PC-3 (cell line): ENCODE results near the gene SAMD11. TPM values are rescaled to one million over a fixed set of nuclear protein-coding genes. Genes with fewer than 3 reads are reported as not detected.

Source experiments
- ATAC-seq: fragments of 200-7000 bp; cut with Tn5 transposase; 2 replicates; pipeline ENCODE4 v1.9.1; 2020; ENCODE audit warnings: mild to moderate bottlenecking, moderate library complexity
- BruUV-seq: library from RNA; stranded (reverse); fragments of 400-500 nt; replicated peaks from 2 replicates; lab custom pipeline; 2021; lab: Mats Ljungman, UMichigan
- CTCF ChIA-PET: fragments of 300-600 bp; sonication (Branson Sonifier 250); formaldehyde crosslinking; loops from one replicate; lab custom pipeline; 2022; ENCODE audit warnings: antibody characterized with exemption; lab: Charles Lee
- POLR2A ChIA-PET: fragments of 300-600 bp; sonication (Branson Sonifier 250); formaldehyde crosslinking; loops from one replicate; lab custom pipeline; 2022; ENCODE audit warnings: antibody characterized with exemption; ENCODE audit not compliant: unreplicated experiment; lab: Charles Lee
- DNase-seq: peaks from one replicate; pipeline ENCODE4 v3.0.0-alpha.2; 2015
- H2AFZ ChIP-seq: fragments of 300-600 bp; sonication (generic); 2 replicates; pipeline ENCODE4 v1.6.0; 2016; ENCODE audit warnings: antibody characterized with exemption, low read length
- H3F3A ChIP-seq: fragments of 300-600 bp; sonication (generic); one replicate; pipeline ENCODE4 v1.6.0; 2017; ENCODE audit warnings: antibody characterized with exemption, low read length, control low read depth, mild to moderate bottlenecking; ENCODE audit not compliant: unreplicated experiment
- H3K27ac ChIP-seq: fragments of 300-600 bp; sonication (generic); 2 replicates; pipeline ENCODE4 v1.5.1; 2016; ENCODE audit warnings: mild to moderate bottlenecking, low read length
- H3K27me3 ChIP-seq: fragments of 300-600 bp; sonication (generic); 2 replicates; pipeline ENCODE4 v1.6.1; 2016; ENCODE audit warnings: low read length, mixed read lengths
- H3K36me3 ChIP-seq: fragments of 300-600 bp; sonication (generic); 2 replicates; pipeline ENCODE4 v1.6.1; 2016; ENCODE audit warnings: low read depth, mixed run types, low read length, mixed read lengths
- H3K4me1 ChIP-seq: fragments of 300-600 bp; sonication (generic); 2 replicates; pipeline ENCODE4 v1.5.1; 2016; ENCODE audit warnings: low read length; ENCODE audit not compliant: insufficient read depth
- H3K4me2 ChIP-seq: fragments of 300-600 bp; sonication (generic); 2 replicates; pipeline ENCODE4 v1.6.0; 2016; ENCODE audit warnings: low read length
- H3K4me3 ChIP-seq: fragments of 300-600 bp; sonication (generic); 2 replicates; pipeline ENCODE4 v1.5.1; 2016; ENCODE audit warnings: mild to moderate bottlenecking, low read length, mixed read lengths
- H3K79me2 ChIP-seq: fragments of 300-600 bp; sonication (generic); 2 replicates; pipeline ENCODE4 v1.6.1; 2017; ENCODE audit warnings: low read length, mixed read lengths
- H3K9ac ChIP-seq: fragments of 300-600 bp; sonication (generic); 2 replicates; pipeline ENCODE4 v1.6.0; 2016; ENCODE audit warnings: mild to moderate bottlenecking, low read length
- H3K9me2 ChIP-seq: fragments of 300-600 bp; sonication (generic); replicated peaks from 2 replicates; pipeline ENCODE4 v1.6.1; 2016; ENCODE audit warnings: mixed run types, low read length, mixed read lengths
- H3K9me3 ChIP-seq: fragments of 300-600 bp; sonication (generic); 2 replicates; pipeline ENCODE4 v1.6.1; 2016; ENCODE audit warnings: low read length, mixed read lengths
- H4K20me1 ChIP-seq: fragments of 300-600 bp; sonication (generic); 2 replicates; pipeline ENCODE4 v1.6.1; 2016; ENCODE audit warnings: low read length, mixed read lengths
- CTCF ChIP-seq: fragments of 300-600 bp; sonication (generic); conservative IDR thresholded peaks from 2 replicates; pipeline ENCODE4 v1.5.1; 2017; ENCODE audit warnings: antibody characterized with exemption, low read depth, mild to moderate bottlenecking, low read length
- EZH2 ChIP-seq: fragments of 300-600 bp; sonication (generic); IDR thresholded peaks from one replicate; pipeline ENCODE4 v1.6.1; 2017; ENCODE audit warnings: antibody characterized with exemption, mild to moderate bottlenecking, low read length; ENCODE audit not compliant: unreplicated experiment
- EZH2phosphoT487 ChIP-seq: fragments of 300-600 bp; sonication (generic); IDR thresholded peaks from 2 replicates; pipeline ENCODE4 v1.6.1; 2018; ENCODE audit warnings: mild to moderate bottlenecking, antibody characterized with exemption, low read length, borderline replicate concordance
- intact Hi-C: fragments of 100-400 bp; cut with micrococcal nuclease; formaldehyde crosslinking; loops from 2 replicates; pipeline ENCODE4 v1.9.0; 2023
- total RNA-seq: library from RNA; depleted of rRNA; stranded (reverse); fragments of >200 nt; gene quantifications from 2 replicates; pipeline ENCODE4 v1.2.3, GENCODE V29; 2014

Gene SAMD11
- total RNA-seq, 1 experiment from 2014 or later: 5.8 TPM

DNA sequence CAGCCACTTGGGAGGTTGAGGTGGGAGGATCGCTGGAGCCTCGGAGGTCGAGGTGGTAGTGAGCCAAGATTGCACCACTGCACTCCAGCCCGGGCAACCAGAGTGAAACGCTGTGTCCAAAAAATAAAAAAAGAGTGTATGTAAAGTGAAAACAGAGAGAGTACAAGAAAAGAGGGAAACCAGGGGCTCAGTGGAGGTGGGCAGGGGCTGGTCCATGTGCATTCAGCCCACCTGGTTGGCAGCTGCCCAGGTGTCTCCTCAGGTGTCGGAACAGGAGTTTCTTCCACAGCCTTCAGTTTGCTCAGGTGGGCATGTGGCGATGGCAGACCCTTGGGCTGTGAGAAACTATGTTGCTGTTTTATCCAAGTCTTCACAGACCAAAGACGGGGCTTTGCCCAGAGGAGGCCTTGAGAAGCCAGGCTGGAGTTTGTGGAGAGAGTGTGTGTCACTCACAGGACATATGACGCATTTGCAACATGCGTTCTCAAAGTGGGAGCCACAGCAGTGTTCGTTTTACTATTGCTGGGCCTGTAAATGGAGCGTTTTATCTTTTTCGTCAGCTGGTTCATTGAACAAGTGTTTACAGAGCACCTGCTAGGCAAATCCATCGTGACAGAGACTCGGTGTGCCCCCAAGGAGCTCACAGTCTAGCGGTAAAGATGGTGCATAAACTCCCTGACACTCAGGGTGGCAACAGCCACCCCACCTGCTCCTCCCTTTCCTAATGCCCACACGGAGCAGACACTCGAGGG lies 22.4 kb upstream of the SAMD11 start:
- POLR2A ChIA-PET: no interaction called here

DNA sequence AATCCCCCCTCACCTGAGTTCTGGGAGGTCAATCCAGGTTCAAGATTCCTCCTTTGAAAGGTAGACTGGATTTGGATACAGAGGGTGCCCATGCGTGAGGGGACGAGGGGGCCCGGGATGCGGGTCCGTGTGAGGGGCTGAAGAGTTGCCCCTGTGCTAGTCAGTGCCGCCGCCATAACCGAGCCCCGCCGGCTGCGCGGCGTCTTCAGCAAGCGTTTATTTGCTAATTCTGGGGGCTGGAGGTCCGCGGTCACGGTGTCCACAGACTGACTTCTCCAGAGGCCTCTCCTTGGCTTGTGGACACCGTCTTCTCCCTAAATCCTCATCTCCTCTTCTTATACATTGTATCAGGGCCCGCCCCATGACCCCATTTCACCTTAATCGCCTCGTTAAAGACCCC lies 20.9 kb upstream of the SAMD11 start:
- DNase-seq (no peak), ATAC-seq (no peak)
- Histone ChIP-seq H3K27me3 (no peaks in the 10 kb centered on the region), H2AFZ (no peak overlapping the region), H3K9ac (no peak overlapping the region), H3K79me2 (no peaks in the 10 kb centered on the region), H3K4me1 (peaks cover 22% of the 10 kb centered on the region), H3K27ac (no peak overlapping the region), H4K20me1 (no peaks in the 10 kb centered on the region), H3F3A (no peaks in the 10 kb centered on the region), H3K4me3 (no peak overlapping the region), H3K9me3 (no peaks in the 10 kb centered on the region), H3K4me2 (no peak overlapping the region), H3K36me3 (no peaks in the 10 kb centered on the region), H3K9me2 (no peaks in the 10 kb centered on the region)
- POLR2A ChIA-PET: no interaction called here
- TF ChIP-seq CTCF (no peak), EZH2 (no peak), EZH2phosphoT487 (no peak)
- CTCF ChIA-PET: no interaction called here
- no TSS peak for BruUV-seq
- intact Hi-C loops: no loop called here

More for the DNA sequence above, 22.4 kb upstream of the SAMD11 start:
- peaks cover 6% of the 10 kb centered on the region; the same call in 1 of the 2 replicates for H3K27me3 ChIP-seq
- no peak overlapping the region for H3K27ac ChIP-seq
- no peak for ATAC-seq
- CTCF ChIA-PET: no interaction called here
- H3K4me2 ChIP-seq: no peak overlapping the region
- peaks cover 12% of the 10 kb centered on the region for H3K4me1 ChIP-seq
- H4K20me1 ChIP-seq: no peaks in the 10 kb centered on the region
- no peaks in the 10 kb centered on the region for H3K36me3 ChIP-seq
- no peaks in the 10 kb centered on the region for H3K9me3 ChIP-seq
- BruUV-seq: no TSS peak
- H3K9ac ChIP-seq: no peak overlapping the region
- no peaks in the 10 kb centered on the region for H3K9me2 ChIP-seq
- H3F3A ChIP-seq: no peaks in the 10 kb centered on the region
- intact Hi-C loops: no loop called here
- no peak overlapping the region for H3K4me3 ChIP-seq
- TF ChIP-seq EZH2: no peak
- no peak for TF ChIP-seq CTCF
- H3K79me2 ChIP-seq: no peaks in the 10 kb centered on the region
- no peak overlapping the region for H2AFZ ChIP-seq
- no peak for DNase-seq

DNA sequence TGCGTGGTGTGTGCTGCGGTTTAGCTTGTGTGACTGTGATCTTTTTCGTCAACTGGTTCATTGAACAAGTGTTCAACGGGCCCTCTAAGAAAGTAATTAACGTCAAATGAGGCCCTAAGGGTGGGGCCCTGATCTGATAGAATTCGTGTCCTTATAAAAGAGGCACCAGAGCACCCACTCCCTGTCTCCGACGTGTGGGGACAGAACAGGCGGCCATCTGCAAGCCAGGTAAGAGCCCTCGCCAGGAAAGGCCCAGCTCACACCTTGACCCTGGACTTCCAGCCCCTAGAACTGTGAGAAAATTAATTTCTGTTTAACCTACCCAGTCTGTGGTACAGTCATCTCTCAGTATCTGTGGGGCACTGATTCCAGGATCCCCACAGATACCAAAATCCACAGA lies 20.4 kb upstream of the SAMD11 start:
- H3F3A ChIP-seq: no peaks in the 10 kb centered on the region
- H3K36me3 ChIP-seq: no peaks in the 10 kb centered on the region
- H2AFZ ChIP-seq: no peak overlapping the region
- H3K79me2 ChIP-seq: no peaks in the 10 kb centered on the region
- BruUV-seq: TSS peak; percentile 37
- ChIA-PET CTCF (no interaction called here), POLR2A (no interaction called here)
- DNase-seq (no peak), ATAC-seq (no peak)
- no peak overlapping the region for H3K27ac ChIP-seq
- intact Hi-C loops: no loop called here
- no peaks in the 10 kb centered on the region for H3K27me3 ChIP-seq
- TF ChIP-seq EZH2phosphoT487 (no peak), CTCF (no peak), EZH2 (no peak)
- H3K4me2 ChIP-seq: no peak overlapping the region
- no peaks in the 10 kb centered on the region for H3K9me2 ChIP-seq
- no peaks in the 10 kb centered on the region for H4K20me1 ChIP-seq
- H3K4me1 ChIP-seq: peaks cover 22% of the 10 kb centered on the region
- H3K4me3 ChIP-seq: no peak overlapping the region
- no peak overlapping the region for H3K9ac ChIP-seq
- H3K9me3 ChIP-seq: no peaks in the 10 kb centered on the region
